ENCODE measurements around the gene CFDP1. TPM values are rescaled to one million over a fixed set of nuclear protein-coding genes. Genes with fewer than 3 reads are reported as not detected.

Gene CFDP1
- total and polyA plus RNA-seq, 2 donors (not counting 3 experiments of a cell fraction or from before 2014, with no cell fraction given): 17.8 to 53.8 TPM

GRCh38 chr16:75461575-75461974 lies 28.3 kb upstream of the CFDP1 start:
- no peak for TF ChIP-seq EZH2 (IDR thresholded peaks at IDR 0.05; ENCODE audit: borderline replicate concordance, low read depth, low read length, severe bottlenecking)
- no peak for TF ChIP-seq MAX (IDR thresholded peaks at IDR 0.05; ENCODE audit: insufficient read depth, insufficient read length)
- TF ChIP-seq POLR2AphosphoS5 (IDR thresholded peaks at IDR 0.05; ENCODE audit: insufficient read depth, low read depth, low read length): no peak
- no peak for TF ChIP-seq FOS (IDR thresholded peaks at IDR 0.05; ENCODE audit: borderline replicate concordance, insufficient read depth, low read length)
- TF ChIP-seq POLR2A (IDR thresholded peaks at IDR 0.05; ENCODE audit: low read depth, low read length): no peak
- TF ChIP-seq GATA2 (IDR thresholded peaks at IDR 0.05; ENCODE audit: insufficient read depth, insufficient read length, low read depth, low read length): no peak
- no peak for TF ChIP-seq MYC (IDR thresholded peaks at IDR 0.05; ENCODE audit: low read depth, low read length)
- TF ChIP-seq CTCF (IDR thresholded peaks at IDR 0.05; ENCODE audit: extremely low read depth in 1 of 2, insufficient read depth in 1 of 2, low read depth in 1 of 2, low read length in 2 of 2): no peak
- TF ChIP-seq JUN (IDR thresholded peaks at IDR 0.05; ENCODE audit: borderline replicate concordance, insufficient read depth, insufficient read length, low read depth): no peak
- H3K4me1 ChIP-seq (ENCODE audit: control insufficient read depth, extremely low read depth, insufficient read depth, low read length): peaks cover 10% of the 10 kb centered on the region
- ChIA-PET CTCF (interaction anchor here (1.0 kb wide), 1 partner anchor 262 kb away, joined by 4 read pairs; no protein-coding TSS in a partner anchor), POLR2A (no interaction called here)
- H3K27ac ChIP-seq (ENCODE audit: insufficient read depth, low read depth, low read length): no peak overlapping the region
- H3K9me1 ChIP-seq (replicated peaks; ENCODE audit: control insufficient read depth, extremely low read depth, insufficient read depth, low read length): no peaks in the 10 kb centered on the region
- H3K36me3 ChIP-seq (ENCODE audit: control insufficient read depth in 2 of 2, extremely low read depth in 1 of 2, insufficient read depth in 2 of 2, low read length in 2 of 2): no peaks in the 10 kb centered on the region
- intact Hi-C loops (cut with micrococcal nuclease) (loop anchor here (5.0 kb wide), 2 partner anchors 186 to 209 kb away; partner anchors contain the start of genes BCAR1, KARS1 and TERF2IP), dilution Hi-C loops (cut with MboI; ENCODE audit: extremely low pct_ligation_motif_present, low sequenced_read_pairs) (no loop called here)
- no peaks in the 10 kb centered on the region for H3K27me3 ChIP-seq (ENCODE audit: control insufficient read depth in 2 of 2, insufficient read depth in 2 of 2, low read length in 2 of 2)
- no peak overlapping the region for H3K4me2 ChIP-seq (ENCODE audit: insufficient read depth, low read length)
- DNase-seq (ENCODE audit: low read depth, low spot score): no peak
- peaks cover 72% of the 10 kb centered on the region for H3K79me2 ChIP-seq (ENCODE audit: control insufficient read depth, insufficient read depth, low read length)
- no peaks in the 10 kb centered on the region for H3K9me3 ChIP-seq (replicated peaks; ENCODE audit: control insufficient read depth, insufficient read depth, low read length)
- BruUV-seq (replicated peaks): no TSS peak
- H4K20me1 ChIP-seq (replicated peaks; ENCODE audit: control insufficient read depth, extremely low read depth, insufficient read depth, low read length): no peaks in the 10 kb centered on the region
- H2AFZ ChIP-seq (ENCODE audit: low read depth, low read length): no peak overlapping the region
- no peak overlapping the region for H3K9ac ChIP-seq (replicated peaks; ENCODE audit: extremely low read depth, insufficient read depth, low read length)
- no peak overlapping the region for H3K4me3 ChIP-seq (replicated peaks in 1 of 3; ENCODE audit: insufficient read depth in 1 of 3, low read depth in 1 of 3, low read length in 3 of 3)
- no peak for FAIRE-seq
